Lower leg skin (tissue), 4 donors: Measurements from ENCODE around the gene ZNF24. TPM values are rescaled to one million over a fixed set of nuclear protein-coding genes. Genes with fewer than 3 reads are reported as not detected.

Experiments
- DNase-seq, 2 donors: peaks; one replicate each; pipeline ENCODE4 v3.0.0-alpha.2; 2019; ENCODE audit warnings: low spot score in 2 of 2
- H3K4me3 ChIP-seq: fragments of 200-600 bp; sonication (generic); 2 replicates; pipeline ENCODE4 v1.5.1; 2017; ENCODE audit warnings: mild to moderate bottlenecking, low read depth; ENCODE audit not compliant: poor library complexity, severe bottlenecking
- CTCF ChIP-seq, 3 donors: fragments of 450-650 bp; IDR thresholded peaks; one replicate each; pipeline ENCODE4 v1.5.1; 2016; ENCODE audit warnings: antibody characterized with exemption in 3 of 3, mild to moderate bottlenecking in 3 of 3, moderate library complexity in 2 of 3
- POLR2A ChIP-seq, 2 donors: fragments of 450-650 bp; IDR thresholded peaks; one replicate each; pipeline ENCODE4 v1.6.1; 2016 to 2017; ENCODE audit warnings: antibody characterized with exemption in 2 of 2, mild to moderate bottlenecking in 1 of 2, moderate library complexity in 1 of 2
- WGBS, 2 donors: methylation state at CpG; one replicate each; pipeline ENCODE4 v1.1.5; 2018; 5-methylcytosine and 5-hydroxymethylcytosine counted together
- intact Hi-C: fragments of 100-400 bp; cut with DNase I; formaldehyde crosslinking; loops from one replicate; pipeline ENCODE4 v1.15.0; 2023; ENCODE audit warnings: low total_unique reads
- total RNA-seq, 4 donors: library from RNA; depleted of rRNA; stranded (reverse); fragments of >200 nt; gene quantifications; one replicate each; pipeline ENCODE4 v1.1.0, GENCODE V29; 2016

The ZNF24 gene
- 10 to 100 TPM; 27.2 to 32.4 (median 30.6) TPM for total RNA-seq

- intact Hi-C loops: loop anchor here (10.0 kb wide), 1 partner anchor 99 kb away; the partner anchor contains the start of gene ZNF397
- DNase-seq: peak; percentile 93 to 99
- 1 to 2% methylated on average over 4 to 58 of the region's 64 CpGs for WGBS, 2 donors
- peak within 1 kb of the TSS; percentile 92 for H3K4me3 ChIP-seq
- peak in 1 of 2 donors; percentile 16 for TF ChIP-seq POLR2A (IDR thresholded peaks at IDR 0.05)
- TF ChIP-seq CTCF (IDR thresholded peaks at IDR 0.05): no peak
Observed at GRCh38 chr18:35343936-35344735, at the start of gene ZNF24. TSS of gene ZNF24 (minus strand) at chr18:35344420. CDS start at chr18:35340650, 3,770 bp downstream.

- intact Hi-C loops: no loop called here
- TF ChIP-seq CTCF (IDR thresholded peaks at IDR 0.05): no peak
- no peak overlapping the region for H3K4me3 ChIP-seq
- no peak for DNase-seq
Observed at GRCh38 chr18:35393716-35394115, 49.5 kb upstream of the ZNF24 start.

GRCh38 chr18:35392375-35392774 lies 48.2 kb upstream of the ZNF24 start:
- intact Hi-C loops: no loop called here
- no peak overlapping the region for H3K4me3 ChIP-seq
- no peak for DNase-seq
- TF ChIP-seq POLR2A (IDR thresholded peaks at IDR 0.05) (no peak), CTCF (IDR thresholded peaks at IDR 0.05) (no peak)

- intact Hi-C loops: no loop called here
- no peak for DNase-seq
- H3K4me3 ChIP-seq: no peak overlapping the region
- TF ChIP-seq POLR2A (IDR thresholded peaks at IDR 0.05) (no peak), CTCF (IDR thresholded peaks at IDR 0.05) (no peak)
- 30 to 61% methylated on average over 3 of the region's 3 CpGs for WGBS, 2 donors
Observed at GRCh38 chr18:35390951-35391700, 46.9 kb upstream of the ZNF24 start.

GRCh38 chr18:35389095-35389618 lies 44.9 kb upstream of the ZNF24 start:
- no peak overlapping the region for H3K4me3 ChIP-seq
- TF ChIP-seq POLR2A (IDR thresholded peaks at IDR 0.05): no peak
- no peak for TF ChIP-seq CTCF (IDR thresholded peaks at IDR 0.05)
- WGBS, 2 donors: 32 to 39% methylated on average over 5 of the region's 5 CpGs
- DNase-seq: no peak
- intact Hi-C loops: no loop called here
